Measurements from ENCODE around the gene TFEB. TPM values are rescaled to one million over a fixed set of nuclear protein-coding genes. Genes with fewer than 3 reads are reported as not detected.

Gene TFEB
- total RNA-seq, 1 donor from 2014 or later: 37.8 TPM

GRCh38 chr6:41706876-41707564, 28.4 kb downstream of the TFEB start:
- Histone ChIP-seq H3K36me3 (no peaks in the 10 kb centered on the region), H3K27me3 (no peaks in the 10 kb centered on the region), H3K4me1 (peaks cover 53% of the 10 kb centered on the region), H3K4me3 (no peak overlapping the region), H3K9me3 (no peaks in the 10 kb centered on the region), H3K27ac (peak overlapping the region; percentile 71)
- no peak for TF ChIP-seq POLR2A (IDR thresholded peaks at IDR 0.05)
- peak in 1 of 2 donors; percentile 12 for TF ChIP-seq POLR2AphosphoS5 (IDR thresholded peaks at IDR 0.05; ENCODE audit: insufficient read depth in 1 of 2, low read depth in 1 of 2)
- TF ChIP-seq, protein P1, sequence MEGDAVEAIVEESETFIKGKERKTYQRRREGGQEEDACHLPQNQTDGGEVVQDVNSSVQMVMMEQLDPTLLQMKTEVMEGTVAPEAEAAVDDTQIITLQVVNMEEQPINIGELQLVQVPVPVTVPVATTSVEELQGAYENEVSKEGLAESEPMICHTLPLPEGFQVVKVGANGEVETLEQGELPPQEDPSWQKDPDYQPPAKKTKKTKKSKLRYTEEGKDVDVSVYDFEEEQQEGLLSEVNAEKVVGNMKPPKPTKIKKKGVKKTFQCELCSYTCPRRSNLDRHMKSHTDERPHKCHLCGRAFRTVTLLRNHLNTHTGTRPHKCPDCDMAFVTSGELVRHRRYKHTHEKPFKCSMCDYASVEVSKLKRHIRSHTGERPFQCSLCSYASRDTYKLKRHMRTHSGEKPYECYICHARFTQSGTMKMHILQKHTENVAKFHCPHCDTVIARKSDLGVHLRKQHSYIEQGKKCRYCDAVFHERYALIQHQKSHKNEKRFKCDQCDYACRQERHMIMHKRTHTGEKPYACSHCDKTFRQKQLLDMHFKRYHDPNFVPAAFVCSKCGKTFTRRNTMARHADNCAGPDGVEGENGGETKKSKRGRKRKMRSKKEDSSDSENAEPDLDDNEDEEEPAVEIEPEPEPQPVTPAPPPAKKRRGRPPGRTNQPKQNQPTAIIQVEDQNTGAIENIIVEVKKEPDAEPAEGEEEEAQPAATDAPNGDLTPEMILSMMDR (IDR thresholded peaks at IDR 0.05): no peak
- no peak for DNase-seq (ENCODE audit: extremely low spot score in 2 of 2)
- intact Hi-C loops (cut with DNase I): no loop called here

DNA sequence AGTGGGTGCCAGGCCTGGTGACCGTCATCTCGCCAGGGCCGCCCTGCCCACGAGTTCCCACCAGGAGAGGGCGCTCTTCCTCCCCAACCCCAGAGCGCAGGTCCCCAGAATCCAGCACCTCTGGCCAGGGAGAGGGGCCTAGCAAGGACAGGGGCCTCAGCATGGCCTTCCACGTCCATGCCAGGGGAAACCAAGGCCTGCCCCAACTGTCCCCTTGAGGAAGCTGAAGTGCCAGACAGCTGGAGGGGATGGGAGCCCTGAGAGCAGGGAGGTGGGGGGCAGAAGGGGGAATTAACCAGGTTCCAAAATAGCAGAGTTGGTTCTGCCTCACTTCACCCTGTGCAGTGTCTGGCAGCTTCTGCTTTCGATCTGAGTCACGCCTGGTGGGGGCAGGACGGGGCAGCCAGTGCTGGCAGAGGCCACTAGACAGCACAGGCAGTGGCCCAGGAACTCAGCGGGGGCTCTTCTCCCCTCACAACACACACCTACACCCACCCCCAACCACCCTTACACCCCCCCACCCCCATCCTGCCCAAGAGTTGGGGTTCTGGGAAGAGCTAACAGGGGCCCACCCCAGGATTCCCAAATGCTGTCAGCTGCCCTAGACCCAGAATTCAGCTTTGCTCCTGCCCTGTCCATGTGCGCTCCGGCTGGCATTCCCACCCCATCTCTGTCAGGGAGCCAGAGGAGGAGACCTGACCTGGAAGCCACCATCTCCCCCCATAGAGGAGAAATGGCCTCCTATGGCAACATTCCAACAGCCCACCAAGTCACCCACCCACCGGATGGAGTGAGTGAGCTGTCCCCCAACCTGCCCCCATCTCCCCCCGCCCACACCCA, 29.2 kb downstream of the TFEB start:
- intact Hi-C loops (cut with DNase I): no loop called here
- peak overlapping the region; percentile 71 for H3K27ac ChIP-seq

GRCh38 chr6:41705311-41705995, 30.0 kb downstream of the TFEB start:
- TF ChIP-seq POLR2AphosphoS5 (IDR thresholded peaks at IDR 0.05; ENCODE audit: insufficient read depth in 1 of 2, low read depth in 1 of 2) (no peak), POLR2A (IDR thresholded peaks at IDR 0.05) (no peak)
- TF ChIP-seq, protein P1 (IDR thresholded peaks at IDR 0.05): no peak
- no peak for DNase-seq (ENCODE audit: extremely low spot score in 2 of 2)
- intact Hi-C loops (cut with DNase I): no loop called here
- H3K27ac ChIP-seq: peak overlapping the region; percentile 71
- peaks cover 38% of the 10 kb centered on the region for H3K4me1 ChIP-seq
- H3K36me3 ChIP-seq: no peaks in the 10 kb centered on the region
- H3K9me3 ChIP-seq: no peaks in the 10 kb centered on the region
- no peaks in the 10 kb centered on the region for H3K27me3 ChIP-seq
- H3K4me3 ChIP-seq: no peak overlapping the region

More for the DNA sequence above, 29.2 kb downstream of the TFEB start:
- no peak for DNase-seq (ENCODE audit: extremely low spot score in 2 of 2)
- no peaks in the 10 kb centered on the region for H3K27me3 ChIP-seq
- no peaks in the 10 kb centered on the region for H3K36me3 ChIP-seq
- H3K4me1 ChIP-seq: peaks cover 45% of the 10 kb centered on the region
- TF ChIP-seq, protein P1 (IDR thresholded peaks at IDR 0.05): peak in 1 of 3 experiments; percentile 54
- TF ChIP-seq POLR2AphosphoS5 (IDR thresholded peaks at IDR 0.05; ENCODE audit: insufficient read depth in 1 of 2, low read depth in 1 of 2) (peak in 1 of 2 donors; percentile 59), POLR2A (IDR thresholded peaks at IDR 0.05) (no peak)
- peak overlapping the region in 1 of 2 donors; percentile 13 for H3K4me3 ChIP-seq
- no peaks in the 10 kb centered on the region for H3K9me3 ChIP-seq

DNA sequence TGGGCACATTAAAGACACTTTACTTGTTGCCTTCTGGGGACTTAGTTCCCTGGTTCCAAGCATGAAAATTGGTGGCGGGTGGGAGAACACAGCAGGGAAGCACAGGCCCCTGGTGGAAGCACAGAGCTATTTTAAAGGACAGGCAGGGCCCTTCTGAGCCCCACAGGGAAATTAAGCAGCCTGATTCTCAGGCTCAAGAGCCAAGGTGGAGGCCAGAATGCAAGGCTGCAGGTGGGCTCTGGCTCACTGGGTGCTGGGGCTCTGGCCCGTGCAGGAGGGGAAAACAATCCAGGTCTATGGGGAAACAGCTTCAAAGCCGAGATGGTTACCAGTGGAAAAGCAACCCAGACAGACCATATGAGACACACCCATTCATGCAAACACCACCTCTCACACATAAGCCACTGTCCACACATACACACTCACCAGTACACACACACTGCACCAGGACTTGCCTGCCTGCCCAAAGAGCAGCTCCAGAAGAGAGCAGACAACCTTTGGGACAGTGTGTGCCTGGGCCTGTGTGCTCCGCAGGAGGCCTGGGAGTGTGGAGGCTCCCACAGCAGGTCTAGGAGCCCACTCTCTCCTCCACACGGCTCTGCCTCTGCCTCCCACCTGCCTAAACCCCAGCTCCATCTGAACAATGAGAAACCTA, 30.6 kb downstream of the TFEB start:
- Histone ChIP-seq H3K4me3 (no peak overlapping the region), H3K9me3 (no peaks in the 10 kb centered on the region), H3K4me1 (peaks cover 36% of the 10 kb centered on the region), H3K27ac (peak overlapping the region; percentile 71), H3K36me3 (no peaks in the 10 kb centered on the region), H3K27me3 (no peaks in the 10 kb centered on the region)
- no peak for TF ChIP-seq POLR2A (IDR thresholded peaks at IDR 0.05)
- TF ChIP-seq POLR2AphosphoS5 (IDR thresholded peaks at IDR 0.05; ENCODE audit: insufficient read depth in 1 of 2, low read depth in 1 of 2): no peak
- TF ChIP-seq, protein P1 (IDR thresholded peaks at IDR 0.05): no peak
- intact Hi-C loops (cut with DNase I): no loop called here
- no peak for DNase-seq (ENCODE audit: extremely low spot score in 2 of 2)
